SKM-1 treated with dmso at 0.1 percent for 144 hours (cell line): ENCODE data around the gene ROBO1.

Source experiments
- DNase-seq: peaks from one replicate; lab custom pipeline; 2025; ENCODE audit not compliant: unreplicated experiment; lab: John Stamatoyannopoulos, UW

ROBO1 gene

GRCh38 chr3:79253271-79253670 is 514.5 kb downstream of the ROBO1 start:
- DNase-seq: no peak

- DNase-seq: no peak
Observed at GRCh38 chr3:79250746-79251145, 517.1 kb downstream of the ROBO1 start.

GRCh38 chr3:79249701-79250100 is 518.1 kb downstream of the ROBO1 start:
- no peak for DNase-seq

DNA sequence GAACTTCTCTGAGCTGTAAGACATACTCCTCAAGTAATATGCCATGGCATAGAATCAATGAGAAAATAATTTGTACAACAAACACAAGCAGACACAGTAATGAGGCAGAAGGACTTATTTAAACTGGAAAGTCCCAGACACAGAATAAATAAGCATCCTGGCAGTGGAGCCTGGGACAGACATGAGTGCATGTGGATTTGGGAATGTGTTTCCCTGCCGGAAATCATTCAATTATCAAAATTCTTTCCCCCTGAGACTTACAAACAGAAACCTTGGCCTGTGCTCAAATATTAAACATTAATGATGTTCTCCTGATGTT is 520.1 kb downstream of the ROBO1 start:
- no peak for DNase-seq

- DNase-seq: no peak
Observed at GRCh38 chr3:79246875-79247724, 520.7 kb downstream of the ROBO1 start.

DNA sequence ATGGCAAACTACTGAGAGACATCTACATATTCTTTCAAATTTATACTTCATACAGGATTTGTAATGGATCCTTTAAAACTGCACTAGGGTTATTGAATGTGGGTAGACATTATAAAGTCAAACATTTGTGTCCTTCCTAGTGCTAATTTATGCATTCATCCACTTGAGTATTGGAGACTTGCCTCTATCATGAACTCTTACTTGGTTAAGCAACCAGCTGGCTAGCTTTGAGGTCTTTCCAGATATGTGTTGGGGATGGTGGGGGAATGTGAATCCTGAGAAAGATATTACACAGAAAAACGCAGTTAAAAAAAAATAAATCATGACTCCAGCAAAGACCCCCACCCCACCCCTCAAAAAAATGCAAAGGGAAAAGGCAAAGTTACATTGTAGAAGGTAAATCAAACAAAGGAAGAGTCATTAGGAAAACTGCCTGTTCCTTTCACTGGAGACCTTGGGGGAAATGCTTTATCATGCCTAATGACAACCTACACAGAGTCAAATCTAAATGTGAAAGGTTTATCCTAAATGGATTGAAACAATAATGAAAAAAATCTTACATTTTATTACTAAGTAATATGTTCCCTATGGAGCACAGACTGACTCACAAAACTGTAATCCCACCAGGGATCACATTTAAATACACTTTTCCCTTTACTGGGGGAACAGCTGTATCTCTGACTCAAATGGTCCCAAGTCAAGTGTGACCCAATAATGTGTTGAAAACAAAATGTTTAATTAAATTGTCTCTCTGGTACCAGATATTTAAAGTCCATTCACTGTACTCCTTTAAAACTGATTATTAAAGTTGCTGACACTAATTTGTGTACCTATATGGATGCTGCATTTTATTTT is 522.3 kb downstream of the ROBO1 start:
- DNase-seq: no peak

DNA sequence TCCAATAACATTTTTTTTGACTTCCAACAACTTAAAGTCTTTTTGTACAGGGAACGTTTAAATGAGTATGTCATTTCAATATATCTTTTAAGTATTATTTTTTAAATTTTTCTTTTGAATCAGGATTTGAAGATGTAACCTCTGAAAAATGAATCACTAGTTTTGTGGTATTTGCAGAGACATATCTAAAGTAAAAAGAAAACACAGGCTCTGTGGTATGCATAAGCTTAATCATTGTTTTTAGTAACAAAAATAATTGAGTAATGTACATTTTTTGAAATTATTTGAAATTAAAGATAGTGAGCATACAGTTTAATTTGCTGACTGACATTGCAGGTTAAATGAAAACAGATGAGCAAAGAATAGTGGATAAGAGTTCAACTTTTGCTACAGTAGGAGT is 531.3 kb downstream of the ROBO1 start:
- no peak for DNase-seq

DNA sequence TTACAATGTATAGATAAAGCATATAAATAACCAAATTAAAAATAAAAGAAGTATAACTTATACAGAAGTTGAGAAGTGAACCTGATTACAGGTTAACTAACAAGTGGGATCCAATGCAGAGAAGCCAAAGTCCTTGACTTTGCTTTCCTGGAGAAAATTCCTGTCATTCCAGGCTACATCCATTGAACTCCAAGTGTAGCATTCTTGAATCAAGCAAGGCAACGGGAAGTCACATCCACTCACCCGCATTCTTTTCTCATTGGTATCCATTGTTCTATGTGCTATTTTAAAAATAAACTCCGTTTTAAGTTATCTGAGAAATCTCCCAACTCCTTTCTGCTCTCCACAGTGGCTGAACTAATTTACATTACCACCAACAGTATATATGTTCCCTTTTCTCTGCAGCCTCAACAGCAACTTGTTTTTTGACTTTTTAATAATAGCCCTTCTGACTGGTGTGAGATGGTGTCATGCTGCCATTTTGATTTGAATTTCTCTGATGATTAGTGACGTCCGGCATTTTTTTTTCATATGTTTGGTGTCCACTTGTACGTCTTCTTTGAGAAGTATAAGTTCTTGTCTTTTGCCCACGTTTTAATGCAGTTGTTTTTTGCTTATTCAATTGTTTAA is 534.3 kb downstream of the ROBO1 start:
- no peak for DNase-seq

GRCh38 chr3:79230266-79230665 is 537.5 kb downstream of the ROBO1 start:
- DNase-seq: no peak

GRCh38 chr3:79217096-79217495 is 550.7 kb downstream of the ROBO1 start:
- no peak for DNase-seq

DNA sequence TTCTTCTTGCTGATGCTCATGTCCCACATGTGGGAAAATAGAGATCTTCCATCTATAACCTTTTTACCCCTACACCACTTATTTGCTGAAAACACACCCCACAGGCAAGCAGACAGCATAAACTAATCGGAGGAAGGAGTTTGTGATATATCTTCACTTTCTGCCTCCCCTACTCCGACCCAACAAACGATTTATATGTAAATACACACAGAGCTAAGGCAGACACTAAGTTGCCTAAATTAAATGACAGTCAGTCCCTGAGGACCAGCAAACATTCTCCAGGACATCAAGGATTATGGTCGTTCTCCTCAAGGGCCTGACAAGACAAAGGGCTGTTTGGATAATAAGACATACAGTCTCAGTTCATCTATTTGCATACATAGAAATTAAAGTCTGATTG is 552.5 kb downstream of the ROBO1 start:
- DNase-seq: no peak

DNA sequence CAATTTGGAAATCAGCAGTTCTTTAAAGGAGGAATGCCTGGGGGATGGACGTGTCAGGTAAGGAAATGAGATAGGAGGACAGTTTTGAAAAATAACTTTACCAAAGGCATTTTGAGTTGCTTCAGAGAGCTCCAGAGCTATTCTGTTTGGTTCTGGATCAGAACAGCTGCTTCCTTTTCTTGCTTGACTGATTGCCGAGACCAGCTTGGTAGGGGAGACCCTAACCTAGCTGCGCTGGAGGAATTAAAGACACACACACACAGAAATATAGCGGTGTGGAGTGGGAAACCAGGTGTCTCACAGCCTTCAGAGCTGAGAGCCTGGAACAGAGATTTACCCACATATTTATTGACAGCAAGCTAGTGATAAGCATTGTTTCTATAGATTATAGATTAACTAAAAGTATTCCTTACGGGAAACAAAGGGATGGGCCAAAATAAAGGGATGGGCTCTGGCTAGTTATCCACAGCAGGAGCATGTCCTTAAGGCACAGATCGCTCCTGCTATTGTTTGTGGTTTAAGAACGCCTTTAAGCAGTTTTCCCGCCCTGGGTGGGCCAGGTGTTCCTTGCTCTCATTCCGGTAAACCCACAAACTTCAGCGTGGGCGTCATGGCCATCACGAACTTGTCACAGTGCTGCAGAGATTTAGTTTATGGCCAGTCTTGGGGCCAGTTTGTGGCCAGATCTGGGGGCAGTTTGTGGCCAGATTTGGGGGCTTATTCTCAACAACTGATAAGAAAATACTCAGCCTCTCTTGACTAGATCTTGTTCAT is 556.0 kb downstream of the ROBO1 start:
- DNase-seq: no peak

DNA sequence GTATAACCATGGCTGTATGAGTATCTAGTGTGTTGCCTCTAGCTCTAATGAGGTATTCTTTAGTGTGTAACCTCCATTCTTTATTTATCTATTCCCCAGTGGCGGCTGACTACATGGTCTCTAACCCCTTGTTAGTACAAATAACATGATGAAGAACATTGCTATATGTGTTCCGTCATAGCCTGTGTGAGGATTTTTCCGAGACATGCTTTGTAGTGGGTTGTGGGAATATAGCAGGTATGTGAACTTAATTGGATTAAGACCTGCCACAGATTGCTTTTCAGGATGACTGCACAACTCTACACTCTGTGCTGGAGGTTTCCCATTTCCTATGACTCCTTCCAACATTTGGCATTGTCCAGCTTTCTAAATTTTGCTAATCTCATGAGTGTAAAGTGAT is 563.4 kb downstream of the ROBO1 start:
- no peak for DNase-seq

DNA sequence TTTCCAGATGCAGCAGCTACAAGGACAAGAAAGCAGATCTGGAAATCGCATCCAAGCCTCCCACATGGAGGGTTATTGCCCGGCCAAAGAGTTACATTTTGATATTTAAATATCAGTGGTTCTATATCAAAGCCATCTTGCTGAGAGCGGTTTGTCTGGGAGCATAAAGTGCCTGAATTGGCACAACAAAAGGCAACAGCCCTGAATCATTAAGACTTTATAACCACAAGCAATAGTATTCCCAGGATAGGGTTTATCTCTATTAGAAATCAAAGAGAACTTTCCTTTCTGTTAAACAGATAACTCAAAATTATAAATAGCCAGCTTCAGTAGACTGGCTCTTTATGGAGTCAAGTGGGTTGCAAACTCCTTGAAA is 564.7 kb downstream of the ROBO1 start:
- no peak for DNase-seq

DNA sequence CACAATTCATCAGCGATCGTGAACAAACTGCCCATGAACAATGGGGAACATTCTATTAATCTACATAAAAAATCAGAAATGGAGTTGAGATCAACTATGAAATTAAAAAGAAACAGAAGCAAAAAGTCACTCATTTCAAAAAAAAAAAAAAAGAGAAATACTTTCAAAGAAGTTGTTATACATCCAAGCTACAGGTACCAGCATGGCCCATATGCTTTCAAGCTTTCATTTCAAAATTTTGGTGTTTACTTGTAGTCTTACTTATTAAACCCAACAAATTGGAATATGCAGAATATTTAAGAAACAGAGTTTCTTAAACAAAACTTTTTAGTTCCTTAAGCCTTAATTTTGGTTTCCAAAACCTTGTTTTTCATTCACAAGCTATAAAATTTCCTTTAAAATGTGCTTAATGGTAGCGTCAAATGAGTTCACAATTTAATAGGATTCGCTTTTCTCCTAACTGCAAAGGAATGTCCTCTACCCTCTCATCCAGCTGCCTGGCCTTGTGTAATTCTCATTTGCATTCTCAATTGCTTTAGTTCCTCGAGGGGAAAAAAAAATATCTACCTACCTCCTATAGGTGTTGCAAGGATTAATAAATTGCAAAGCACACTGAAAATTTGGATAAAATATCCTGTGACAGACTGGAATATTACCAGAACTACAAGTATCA is 565.2 kb downstream of the ROBO1 start:
- DNase-seq: no peak

- no peak for DNase-seq
Observed at GRCh38 chr3:79200456-79200855, 567.3 kb downstream of the ROBO1 start.

DNA sequence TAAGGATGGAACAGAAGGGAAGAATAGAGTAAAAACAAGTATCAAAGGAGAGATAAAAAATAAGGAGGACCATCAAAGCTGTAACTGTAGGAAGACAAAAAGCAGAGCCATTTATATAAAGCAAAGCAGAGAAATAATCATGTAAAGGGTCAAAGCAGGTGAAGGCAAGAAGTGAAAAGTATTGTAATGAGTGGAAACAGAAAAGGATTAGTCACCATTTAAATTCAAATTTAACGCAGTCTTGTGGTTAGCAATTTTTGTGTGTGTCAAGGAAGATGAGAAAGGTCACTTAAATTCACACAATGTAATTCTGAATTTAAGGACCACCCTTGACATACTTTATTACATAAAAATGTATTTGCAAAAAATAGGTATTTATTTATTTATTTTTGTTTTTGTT is 567.8 kb downstream of the ROBO1 start:
- DNase-seq: no peak

DNA sequence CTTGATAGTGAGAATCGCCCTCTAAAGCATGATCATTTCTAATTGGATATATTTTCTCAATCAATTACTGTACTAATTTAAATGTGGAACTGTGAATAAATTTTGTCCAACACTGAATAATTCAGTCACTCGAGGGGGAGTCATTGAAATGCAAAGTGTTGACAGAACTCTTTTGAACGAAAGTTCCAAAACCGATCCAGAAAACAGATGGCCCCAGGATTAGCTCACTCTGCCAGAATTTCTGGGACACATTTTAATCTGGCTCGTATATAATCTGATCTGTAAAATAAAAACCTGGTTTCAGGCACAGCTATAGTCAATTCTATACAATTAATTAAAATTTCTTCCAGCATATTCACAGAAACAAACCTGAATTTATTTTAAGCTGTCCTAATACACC is 580.4 kb downstream of the ROBO1 start:
- DNase-seq: no peak

- no peak for DNase-seq
Observed at GRCh38 chr3:79184251-79184650, 583.5 kb downstream of the ROBO1 start.

- DNase-seq: no peak
Observed at GRCh38 chr3:79183496-79183895, 584.3 kb downstream of the ROBO1 start.
